ENCODE data around the gene USP28. TPM values are rescaled to one million over a fixed set of nuclear protein-coding genes. Genes with fewer than 3 reads are reported as not detected.

Gene USP28
- total RNA-seq, 4 donors from 2014 or later: 5.3 to 43.3 (median 22.4) TPM

GRCh38 chr11:113840932-113841664 lies 34.3 kb downstream of the USP28 start:
- no peak for TF ChIP-seq POLR2A (IDR thresholded peaks at IDR 0.05)
- no peaks in the 10 kb centered on the region for H3K9me3 ChIP-seq
- H3K36me3 ChIP-seq: no peaks in the 10 kb centered on the region
- H3K27ac ChIP-seq: no peak overlapping the region
- no peaks in the 10 kb centered on the region for H3K27me3 ChIP-seq
- intact Hi-C loops (cut with DNase I; ENCODE audit: low total_unique reads): no loop called here
- no peaks in the 10 kb centered on the region for H3K4me1 ChIP-seq
- no peak overlapping the region for H3K4me3 ChIP-seq
- no peak for DNase-seq

- TF ChIP-seq POLR2A (IDR thresholded peaks at IDR 0.05): no peak
- no peak for TF ChIP-seq CTCF (IDR thresholded peaks at IDR 0.05)
- no peak for DNase-seq
- H3K27me3 ChIP-seq: no peaks in the 10 kb centered on the region
- no peaks in the 10 kb centered on the region for H3K9me3 ChIP-seq
- H3K27ac ChIP-seq: no peak overlapping the region
- H3K36me3 ChIP-seq: no peaks in the 10 kb centered on the region
- no peaks in the 10 kb centered on the region for H3K4me1 ChIP-seq
- no peak overlapping the region for H3K4me3 ChIP-seq
- intact Hi-C loops (cut with DNase I; ENCODE audit: low total_unique reads): no loop called here
These were observed 35.5 kb downstream of the USP28 start for GRCh38 chr11:113839842-113840241.

- intact Hi-C loops (cut with DNase I; ENCODE audit: low total_unique reads): no loop called here
These were observed 37.4 kb downstream of the USP28 start for GRCh38 chr11:113838005-113838404.

GRCh38 chr11:113835306-113835705 lies 40.1 kb downstream of the USP28 start:
- intact Hi-C loops (cut with DNase I; ENCODE audit: low total_unique reads): no loop called here
- Histone ChIP-seq H3K27me3 (no peaks in the 10 kb centered on the region), H3K36me3 (no peaks in the 10 kb centered on the region)

More at GRCh38 chr11:113838005-113838404, 37.4 kb downstream of the USP28 start:
- no peak for TF ChIP-seq CTCF (IDR thresholded peaks at IDR 0.05)
- TF ChIP-seq POLR2A (IDR thresholded peaks at IDR 0.05): no peak
- no peak for DNase-seq
- Histone ChIP-seq H3K4me3 (no peak overlapping the region), H3K27me3 (no peaks in the 10 kb centered on the region), H3K27ac (no peak overlapping the region), H3K9me3 (no peaks in the 10 kb centered on the region), H3K36me3 (no peaks in the 10 kb centered on the region), H3K4me1 (no peaks in the 10 kb centered on the region)

GRCh38 chr11:113833151-113833550 lies 42.2 kb downstream of the USP28 start:
- Histone ChIP-seq H3K4me1 (no peaks in the 10 kb centered on the region), H3K27ac (no peak overlapping the region), H3K9me3 (no peaks in the 10 kb centered on the region), H3K27me3 (no peaks in the 10 kb centered on the region), H3K36me3 (no peaks in the 10 kb centered on the region), H3K4me3 (no peak overlapping the region)
- no peak for TF ChIP-seq POLR2A (IDR thresholded peaks at IDR 0.05)
- TF ChIP-seq CTCF (IDR thresholded peaks at IDR 0.05): no peak
- no peak for DNase-seq
- intact Hi-C loops (cut with DNase I; ENCODE audit: low total_unique reads): no loop called here

More at GRCh38 chr11:113835306-113835705, 40.1 kb downstream of the USP28 start:
- H3K4me1 ChIP-seq: no peaks in the 10 kb centered on the region
- H3K9me3 ChIP-seq: no peaks in the 10 kb centered on the region
- no peak for TF ChIP-seq POLR2A (IDR thresholded peaks at IDR 0.05)
- TF ChIP-seq CTCF (IDR thresholded peaks at IDR 0.05): no peak
- H3K27ac ChIP-seq: no peak overlapping the region
- H3K4me3 ChIP-seq: no peak overlapping the region
- DNase-seq: no peak
